OCI-LY1 (cell line): Measurements from ENCODE around the gene RIOK1.
A peak's percentile ranks its signal among the peaks of the same experiment; 100 is the strongest.

Experiments
- H2AFZ ChIP-seq: fragments of 200-600 bp; sonication (generic), shearing (Covaris generic); 2 replicates; pipeline ENCODE4 v1.6.0; 2014; ENCODE audit warnings: antibody characterized with exemption, mild to moderate bottlenecking, low read length
- H3F3A ChIP-seq: fragments of 200-600 bp; sonication (generic), shearing (Covaris generic); 2 replicates; pipeline ENCODE4 v1.6.0; 2014; ENCODE audit warnings: mild to moderate bottlenecking, antibody characterized with exemption, low read length, moderate library complexity; ENCODE audit not compliant: insufficient read depth
- H3K27ac ChIP-seq: fragments of 200-600 bp; sonication (generic); 2 replicates; pipeline ENCODE4 v1.5.1; 2014; ENCODE audit warnings: low read length, mixed run types, mild to moderate bottlenecking, low read depth; ENCODE audit not compliant: poor library complexity, severe bottlenecking
- H3K27me3 ChIP-seq: fragments of 200-600 bp; sonication (generic); 2 replicates; pipeline ENCODE4 v1.6.0; 2014; ENCODE audit warnings: antibody characterized with exemption, mild to moderate bottlenecking, low read length, moderate library complexity; ENCODE audit not compliant: insufficient read depth
- H3K36me3 ChIP-seq: fragments of 200-600 bp; sonication (generic); 2 replicates; pipeline ENCODE4 v1.6.1; 2014; ENCODE audit warnings: mild to moderate bottlenecking, antibody characterized with exemption, low read length, moderate library complexity, mixed read lengths; ENCODE audit not compliant: insufficient read depth
- H3K4me1 ChIP-seq: fragments of 200-600 bp; sonication (generic); 2 replicates; pipeline ENCODE4 v1.5.1; 2014; ENCODE audit warnings: mild to moderate bottlenecking, low read length, moderate library complexity; ENCODE audit not compliant: insufficient read depth, severe bottlenecking
- H3K4me2 ChIP-seq: fragments of 200-600 bp; sonication (generic), shearing (Covaris generic); 2 replicates; pipeline ENCODE4 v1.6.1; 2014; ENCODE audit warnings: low read length
- H3K4me3 ChIP-seq: fragments of 200-600 bp; sonication (generic); 2 replicates; pipeline ENCODE4 v1.5.1; 2014; ENCODE audit warnings: low read length, low read depth, mild to moderate bottlenecking, mixed read lengths; ENCODE audit not compliant: poor library complexity, severe bottlenecking
- H3K79me2 ChIP-seq: fragments of 200-600 bp; shearing (Covaris generic); 2 replicates; pipeline ENCODE4 v1.6.1; 2016; ENCODE audit warnings: mixed run types, low read length, mixed read lengths; ENCODE audit not compliant: insufficient read depth
- H3K9ac ChIP-seq: fragments of 200-600 bp; sonication (generic), shearing (Covaris generic); 2 replicates; pipeline ENCODE4 v1.6.1; 2014; ENCODE audit warnings: mild to moderate bottlenecking, low read length, mixed read lengths
- H3K9me2 ChIP-seq: fragments of 200-600 bp; sonication (generic), shearing (Covaris generic); 2 replicates; pipeline ENCODE4 v1.6.1; 2014; ENCODE audit warnings: low read depth, mild to moderate bottlenecking, low read length, mixed read lengths
- H3K9me3 ChIP-seq: fragments of 200-600 bp; shearing (Covaris generic); 2 replicates; pipeline ENCODE4 v1.6.1; 2014; ENCODE audit warnings: low read length, mixed read lengths
- H4K20me1 ChIP-seq: fragments of 200-600 bp; sonication (generic), shearing (Covaris generic); 2 replicates; pipeline ENCODE4 v1.6.0; 2016; ENCODE audit warnings: mild to moderate bottlenecking, low read length; ENCODE audit not compliant: insufficient read depth
- EZH2 ChIP-seq: fragments of 200-600 bp; sonication (generic), shearing (Covaris generic); IDR thresholded peaks from 2 replicates; pipeline ENCODE4 v1.8.0; 2017; ENCODE audit warnings: borderline replicate concordance, mixed run types, mild to moderate bottlenecking, antibody characterized with exemption, low read length, moderate library complexity, mixed read lengths
- TF ChIP-seq, protein P1 (sequence below): fragments of 200-600 bp; sonication (generic), shearing (Covaris generic); IDR thresholded peaks from 2 replicates; pipeline ENCODE4 v1.5.1; 2017; ENCODE audit warnings: mild to moderate bottlenecking, antibody characterized with exemption, low read length, moderate library complexity, mixed read lengths

Gene RIOK1

DNA sequence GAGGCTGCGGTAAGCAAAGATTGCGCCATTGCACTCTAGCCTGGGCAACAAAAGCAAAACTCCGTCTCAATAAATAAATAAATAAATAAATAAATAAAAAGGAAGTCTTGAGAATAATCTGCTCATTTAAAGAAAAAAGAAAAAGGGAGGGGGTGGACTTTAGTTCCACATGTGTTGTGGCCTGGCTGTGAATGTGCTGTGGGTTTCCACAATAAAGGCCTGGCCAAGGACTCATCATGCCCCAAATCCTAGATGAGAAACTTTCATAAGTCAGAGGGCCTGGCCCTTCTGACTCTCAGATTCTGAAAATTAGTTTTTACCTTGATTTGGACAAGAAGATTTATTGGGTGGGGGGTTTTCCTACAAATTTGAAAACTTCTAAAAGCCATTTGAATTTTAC, 48.4 kb downstream of the RIOK1 start:
- Histone ChIP-seq H3K4me1 (peaks cover 20% of the 10 kb centered on the region), H3K27me3 (no peaks in the 10 kb centered on the region), H3K4me2 (no peak overlapping the region), H3K9me2 (no peaks in the 10 kb centered on the region), H3F3A (no peaks in the 10 kb centered on the region), H3K27ac (no peak overlapping the region), H3K4me3 (no peak overlapping the region), H3K9ac (no peak overlapping the region), H3K36me3 (no peaks in the 10 kb centered on the region), H3K79me2 (no peaks in the 10 kb centered on the region), H2AFZ (no peak overlapping the region), H4K20me1 (no peaks in the 10 kb centered on the region), H3K9me3 (no peaks in the 10 kb centered on the region)
- TF ChIP-seq, protein P1, sequence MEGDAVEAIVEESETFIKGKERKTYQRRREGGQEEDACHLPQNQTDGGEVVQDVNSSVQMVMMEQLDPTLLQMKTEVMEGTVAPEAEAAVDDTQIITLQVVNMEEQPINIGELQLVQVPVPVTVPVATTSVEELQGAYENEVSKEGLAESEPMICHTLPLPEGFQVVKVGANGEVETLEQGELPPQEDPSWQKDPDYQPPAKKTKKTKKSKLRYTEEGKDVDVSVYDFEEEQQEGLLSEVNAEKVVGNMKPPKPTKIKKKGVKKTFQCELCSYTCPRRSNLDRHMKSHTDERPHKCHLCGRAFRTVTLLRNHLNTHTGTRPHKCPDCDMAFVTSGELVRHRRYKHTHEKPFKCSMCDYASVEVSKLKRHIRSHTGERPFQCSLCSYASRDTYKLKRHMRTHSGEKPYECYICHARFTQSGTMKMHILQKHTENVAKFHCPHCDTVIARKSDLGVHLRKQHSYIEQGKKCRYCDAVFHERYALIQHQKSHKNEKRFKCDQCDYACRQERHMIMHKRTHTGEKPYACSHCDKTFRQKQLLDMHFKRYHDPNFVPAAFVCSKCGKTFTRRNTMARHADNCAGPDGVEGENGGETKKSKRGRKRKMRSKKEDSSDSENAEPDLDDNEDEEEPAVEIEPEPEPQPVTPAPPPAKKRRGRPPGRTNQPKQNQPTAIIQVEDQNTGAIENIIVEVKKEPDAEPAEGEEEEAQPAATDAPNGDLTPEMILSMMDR, result no peak

DNA sequence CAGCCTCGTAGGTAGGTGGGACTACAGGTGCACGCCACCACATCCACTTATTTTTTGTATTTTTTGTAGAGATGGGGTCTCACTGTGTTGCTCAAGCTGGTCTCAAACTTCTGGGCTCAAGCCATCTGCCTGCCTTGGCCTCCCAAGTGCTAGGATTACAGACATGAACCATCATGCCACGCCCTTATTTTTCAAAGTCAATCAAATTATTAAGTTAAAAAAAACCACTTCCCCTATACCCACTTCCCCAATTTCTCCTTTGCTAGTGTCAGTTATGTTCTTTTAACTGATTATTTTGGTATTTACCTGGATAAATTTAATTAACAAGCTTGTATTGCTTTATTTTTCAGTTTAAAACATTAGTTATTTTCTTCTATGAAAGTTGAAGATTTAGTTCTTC, 49.6 kb downstream of the RIOK1 start:
- Histone ChIP-seq H3K27ac (peak overlapping the region; percentile 76), H3K27me3 (no peaks in the 10 kb centered on the region), H3F3A (no peaks in the 10 kb centered on the region), H2AFZ (no peak overlapping the region), H3K4me1 (peaks cover 20% of the 10 kb centered on the region), H4K20me1 (no peaks in the 10 kb centered on the region), H3K9ac (no peak overlapping the region), H3K4me2 (peak overlapping the region; percentile 34; the same call in 1 of the 2 replicates), H3K9me3 (no peaks in the 10 kb centered on the region), H3K9me2 (no peaks in the 10 kb centered on the region), H3K36me3 (no peaks in the 10 kb centered on the region), H3K79me2 (no peaks in the 10 kb centered on the region), H3K4me3 (no peak overlapping the region)
- TF ChIP-seq, protein P1, result no peak
- no peak for TF ChIP-seq EZH2

DNA sequence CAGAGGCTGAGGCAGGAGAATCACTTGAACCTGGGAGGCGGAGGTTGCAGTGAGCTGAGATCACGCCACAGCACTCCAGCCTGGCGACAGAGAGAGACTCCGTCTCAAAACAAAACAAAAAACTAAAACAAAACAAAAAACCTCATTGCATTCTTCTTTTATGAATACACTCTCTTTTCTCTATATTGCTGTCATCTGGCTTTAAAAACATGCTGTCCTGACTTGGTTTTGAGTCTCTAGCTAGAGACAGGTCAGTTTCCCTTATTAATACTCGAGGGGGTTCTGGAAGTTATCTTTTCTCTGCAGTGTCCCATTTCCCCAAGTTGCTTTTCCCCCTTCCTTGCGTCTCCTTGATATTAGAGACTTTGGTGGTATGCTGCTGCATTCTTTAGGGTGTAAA, 50.9 kb downstream of the RIOK1 start:
- Histone ChIP-seq H3K36me3 (no peaks in the 10 kb centered on the region), H3K27ac (no peak overlapping the region), H3K9ac (no peak overlapping the region), H3K4me2 (no peak overlapping the region), H3K9me3 (no peaks in the 10 kb centered on the region), H3K4me1 (peaks cover 20% of the 10 kb centered on the region), H2AFZ (no peak overlapping the region), H3F3A (no peaks in the 10 kb centered on the region), H4K20me1 (no peaks in the 10 kb centered on the region), H3K4me3 (no peak overlapping the region), H3K9me2 (no peaks in the 10 kb centered on the region), H3K27me3 (no peaks in the 10 kb centered on the region; the same call in 1 of the 2 replicates), H3K79me2 (no peaks in the 10 kb centered on the region)
- no peak for TF ChIP-seq EZH2
- TF ChIP-seq, protein P1, result no peak
